ENCODE results near the gene ESPL1.

GRCh38 chr12:53255996-53256395 lies 12.1 kb upstream of the ESPL1 start:
- TF ChIP-seq CTCF (IDR thresholded peaks at IDR 0.05) (no peak), POLR2A (IDR thresholded peaks at IDR 0.05) (no peak)
